Measurements from ENCODE around the gene C1QL3.

C1QL3 gene

GRCh38 chr10:16491933-16492332 lies 29.7 kb downstream of the C1QL3 start:
- DNase-seq = no peak

GRCh38 chr10:16490511-16490910 lies 31.2 kb downstream of the C1QL3 start:
- no peak for DNase-seq

GRCh38 chr10:16483241-16483917 lies 38.3 kb downstream of the C1QL3 start:
- DNase-seq = no peak

GRCh38 chr10:16481052-16481728 lies 40.5 kb downstream of the C1QL3 start:
- DNase-seq = no peak

GRCh38 chr10:16478801-16479200 lies 42.9 kb downstream of the C1QL3 start:
- DNase-seq = no peak

- no peak for DNase-seq
Measured at GRCh38 chr10:16477757-16478156, 43.9 kb downstream of the C1QL3 start.

- no peak for DNase-seq
Measured at GRCh38 chr10:16472828-16473227, 48.9 kb downstream of the C1QL3 start.

GRCh38 chr10:16470747-16471146 lies 50.9 kb downstream of the C1QL3 start:
- no peak for DNase-seq

GRCh38 chr10:16466001-16466400 lies 55.7 kb downstream of the C1QL3 start:
- DNase-seq = no peak

Data from activated T-cell treated with anti-CD3 and anti-CD28 coated beads, Interleukin-2, amount 50 U/mL, for 1 hour (primary cell).